Stimulated activated CD4-positive, alpha-beta T cell treated with anti-CD3 and anti-CD28 coated beads, Interleukin-12 subunit alpha, Interleukin-12 subunit beta, amount 100 ng/mL, for 24 hours (primary cell): ENCODE measurements around the gene CDCA4.
"Not testable (repeated sequence)": the region's sequence is repeated elsewhere in the genome, so short reads cannot be mapped to it uniquely, and the experiment has no call there.

ENCODE experiments used
- DNase-seq, 2 experiments: peaks; one replicate each; pipeline ENCODE4 v3.0.0-alpha.2; 2020; ENCODE audit warnings: low read depth in 2 of 2

The CDCA4 gene

GRCh38 chr14:105020815-105021655 lies at the start of gene CDCA4:
TSS of gene CDCA4 (minus strand) at chr14:105021083. CDS start at chr14:105011929, 9,154 bp downstream.
- peak; percentile 95 to 96 for DNase-seq

GRCh38 chr14:105069871-105070759 lies 49.2 kb upstream of the CDCA4 start:
- DNase-seq: no peak

- no peak for DNase-seq
These were observed 48.6 kb upstream of the CDCA4 start for GRCh38 chr14:105069522-105069870.

- DNase-seq: no peak
These were observed 47.9 kb upstream of the CDCA4 start for GRCh38 chr14:105068818-105069217.

- no peak for DNase-seq
These were observed 47.1 kb upstream of the CDCA4 start for GRCh38 chr14:105067969-105068301.

- DNase-seq: peak in 1 of 2 experiments; percentile 64
These were observed 46.5 kb upstream of the CDCA4 start for GRCh38 chr14:105067140-105067968.

GRCh38 chr14:105066240-105067071 lies 45.6 kb upstream of the CDCA4 start:
- no peak for DNase-seq

GRCh38 chr14:105065280-105066228 lies 44.7 kb upstream of the CDCA4 start, which contains the start of gene GPR132:
TSS of gene GPR132 (minus strand) at chr14:105065430. CDS start at chr14:105055420, 10,010 bp downstream.
- DNase-seq: peak; percentile 72 to 80

- DNase-seq: no peak
These were observed 43.8 kb upstream of the CDCA4 start for GRCh38 chr14:105064721-105065143.

- no peak for DNase-seq
These were observed 43.1 kb upstream of the CDCA4 start for GRCh38 chr14:105064001-105064400.

GRCh38 chr14:105063506-105063905 lies 42.6 kb upstream of the CDCA4 start:
- not testable (repeated sequence) for DNase-seq

- DNase-seq: no peak
These were observed 42.2 kb upstream of the CDCA4 start for GRCh38 chr14:105063056-105063455.

GRCh38 chr14:105062048-105062433 lies 41.2 kb upstream of the CDCA4 start:
- no peak for DNase-seq

- DNase-seq: peak; percentile 56 to 63
These were observed 40.7 kb upstream of the CDCA4 start for GRCh38 chr14:105061428-105062047.

- DNase-seq: no peak
These were observed 40.0 kb upstream of the CDCA4 start for GRCh38 chr14:105060751-105061427.

- DNase-seq: no peak
These were observed 39.2 kb upstream of the CDCA4 start for GRCh38 chr14:105059925-105060565.

GRCh38 chr14:105059035-105059924 lies 38.4 kb upstream of the CDCA4 start:
- peak in 1 of 2 experiments; percentile 51 for DNase-seq
